CD4-positive, CD25-positive, alpha-beta regulatory T cell (primary cell): ENCODE measurements around the gene CACNA1S. TPM values are rescaled to one million over a fixed set of nuclear protein-coding genes. Genes with fewer than 3 reads are reported as not detected.

Experiments
- ATAC-seq, 2 donors: fragments of 150-1000 bp; cut with Tn5 transposase; one replicate each; pipeline ENCODE4 v1.10.0; 2021; ENCODE audit warnings: low read depth in 2 of 2, moderate number of reproducible peaks in 2 of 2, moderate library complexity in 1 of 2
- DNase-seq, 3 donors: peaks; one replicate each; pipeline versions ENCODE4 v3.0.0 to v3.0.0-alpha.2; 2012 to 2022; ENCODE audit warnings: mixed read lengths in 1 of 3
- H3K27ac ChIP-seq: one replicate; pipeline ENCODE4 v1.7.0; 2013; ENCODE audit warnings: mild to moderate bottlenecking, low read length; ENCODE audit not compliant: insufficient read depth, poor library complexity, severe bottlenecking
- H3K27me3 ChIP-seq: one replicate; pipeline ENCODE4 v1.7.0; 2013; ENCODE audit warnings: low read length; ENCODE audit not compliant: control insufficient read depth, insufficient read depth
- H3K36me3 ChIP-seq: one replicate; pipeline ENCODE4 v1.7.0; 2013; ENCODE audit warnings: mild to moderate bottlenecking, low read length, moderate library complexity; ENCODE audit not compliant: control insufficient read depth, insufficient read depth
- H3K4me1 ChIP-seq: 2 replicates; pipeline ENCODE4 v1.7.0; 2013; ENCODE audit warnings: mild to moderate bottlenecking, low read length; ENCODE audit not compliant: insufficient read depth, control insufficient read depth, poor library complexity, severe bottlenecking
- H3K4me3 ChIP-seq: one replicate; pipeline ENCODE4 v1.7.0; 2013; ENCODE audit warnings: low read depth, mild to moderate bottlenecking, low read length, moderate library complexity
- H3K9me3 ChIP-seq, 2 experiments: 1 replicate in 1 of 2; 2 replicates in 1 of 2; pipeline ENCODE4 v1.7.0; 2013; ENCODE audit warnings: low read length in 2 of 2, mild to moderate bottlenecking in 1 of 2, moderate library complexity in 1 of 2; ENCODE audit not compliant: control insufficient read depth in 2 of 2
- H3K27ac Mint-ChIP-seq, 3 donors: one replicate each; pipeline ENCODE4 v1.8.0; 2020 to 2022; ENCODE audit warnings: mild to moderate bottlenecking in 3 of 3, mixed read lengths in 3 of 3, moderate library complexity in 2 of 3
- H3K27me3 Mint-ChIP-seq: one replicate; pipeline ENCODE4 v1.8.0; 2022; ENCODE audit warnings: mild to moderate bottlenecking, mixed read lengths
- H3K36me3 Mint-ChIP-seq: one replicate; pipeline ENCODE4 v1.8.0; 2020; ENCODE audit warnings: mixed read lengths
- H3K4me1 Mint-ChIP-seq, 4 donors: one replicate each; pipeline ENCODE4 v1.8.0; 2020 to 2022; ENCODE audit warnings: mixed read lengths in 4 of 4, mild to moderate bottlenecking in 1 of 4
- H3K4me3 Mint-ChIP-seq, 4 donors: one replicate each; pipeline ENCODE4 v1.8.0; 2020 to 2022; ENCODE audit warnings: mild to moderate bottlenecking in 4 of 4, mixed read lengths in 4 of 4, moderate library complexity in 3 of 4
- H3K9me3 Mint-ChIP-seq, 7 donors: one replicate each; pipeline ENCODE4 v1.8.0; 2020 to 2022; ENCODE audit warnings: mixed read lengths in 7 of 7, mild to moderate bottlenecking in 3 of 7, moderate library complexity in 2 of 7
- polyA plus RNA-seq, 4 donors: library from polyadenylated mRNA; unstranded; fragments of 300-500 nt; fragmentation: Illumina TruSeq; gene quantifications; one replicate each; pipeline ENCODE4 v1.2.3, GENCODE V29; 2021
- total RNA-seq: library from RNA; stranded (reverse); gene quantifications from one replicate; pipeline ENCODE4 v1.2.3, GENCODE V29; 2022

The CACNA1S gene
- total and polyA plus RNA-seq, 5 donors from 2014 or later = not detected

DNA sequence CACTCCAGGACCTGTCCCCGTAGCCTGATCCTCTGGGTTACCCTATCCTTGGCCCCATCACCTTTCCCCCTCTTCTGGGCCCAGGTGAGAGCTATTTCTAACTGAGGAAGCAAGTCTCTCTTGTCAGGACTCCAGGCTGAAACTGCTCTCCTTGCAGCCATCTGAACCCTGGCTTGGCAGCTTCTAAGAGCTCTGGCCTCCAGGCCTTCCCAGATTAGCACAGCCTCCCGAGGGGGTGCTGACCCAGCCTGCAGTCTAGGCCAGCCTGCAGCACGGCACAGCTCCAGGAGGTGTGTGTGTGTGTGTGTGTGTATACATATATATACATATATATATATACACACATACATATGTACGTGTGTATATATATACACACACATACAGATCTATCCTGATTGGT is 17.4 kb downstream of the CACNA1S start:
- no peaks in the 10 kb centered on the region for H3K9me3 ChIP-seq
- no peak overlapping the region for H3K27ac ChIP-seq
- Mint-ChIP-seq H3K4me1 (no peaks in the 10 kb centered on the region), H3K27ac (no peak overlapping the region), H3K36me3 (no peaks in the 10 kb centered on the region), H3K9me3 (no peaks in the 10 kb centered on the region), H3K4me3 (no peak overlapping the region), H3K27me3 (peaks cover 18% of the 10 kb centered on the region)
- H3K36me3 ChIP-seq = no peaks in the 10 kb centered on the region
- no peak overlapping the region for H3K4me3 ChIP-seq
- DNase-seq = no peak
- H3K4me1 ChIP-seq = no peaks in the 10 kb centered on the region
- ATAC-seq = no peak
- no peaks in the 10 kb centered on the region for H3K27me3 ChIP-seq

DNA sequence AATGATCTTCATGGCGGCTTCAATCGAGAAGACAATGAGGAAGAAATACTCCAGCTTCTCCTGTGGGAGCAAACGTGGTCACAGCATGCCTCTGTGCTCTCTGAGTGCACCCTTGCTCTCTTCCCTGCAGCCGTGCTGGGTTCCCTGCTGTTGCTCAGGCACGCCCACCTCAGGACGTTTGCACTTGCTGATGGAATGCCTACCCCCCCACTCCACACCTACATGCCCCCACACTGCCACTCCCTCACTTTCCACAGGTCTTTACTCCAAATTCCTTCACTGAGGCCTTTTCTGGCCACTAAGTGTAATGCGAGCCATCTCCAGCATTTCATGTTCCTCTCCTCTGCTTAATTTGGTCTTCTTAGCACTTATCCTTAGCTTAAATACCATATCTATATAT is 18.3 kb downstream of the CACNA1S start:
- H3K27me3 ChIP-seq = no peaks in the 10 kb centered on the region
- Mint-ChIP-seq H3K9me3 (no peaks in the 10 kb centered on the region), H3K27me3 (peaks cover 18% of the 10 kb centered on the region), H3K4me3 (no peak overlapping the region), H3K4me1 (no peaks in the 10 kb centered on the region), H3K27ac (no peak overlapping the region), H3K36me3 (no peaks in the 10 kb centered on the region)
- H3K9me3 ChIP-seq = no peaks in the 10 kb centered on the region
- H3K27ac ChIP-seq = no peak overlapping the region
- no peaks in the 10 kb centered on the region for H3K36me3 ChIP-seq
- H3K4me3 ChIP-seq = no peak overlapping the region
- DNase-seq = no peak
- no peaks in the 10 kb centered on the region for H3K4me1 ChIP-seq
- ATAC-seq = no peak

DNA sequence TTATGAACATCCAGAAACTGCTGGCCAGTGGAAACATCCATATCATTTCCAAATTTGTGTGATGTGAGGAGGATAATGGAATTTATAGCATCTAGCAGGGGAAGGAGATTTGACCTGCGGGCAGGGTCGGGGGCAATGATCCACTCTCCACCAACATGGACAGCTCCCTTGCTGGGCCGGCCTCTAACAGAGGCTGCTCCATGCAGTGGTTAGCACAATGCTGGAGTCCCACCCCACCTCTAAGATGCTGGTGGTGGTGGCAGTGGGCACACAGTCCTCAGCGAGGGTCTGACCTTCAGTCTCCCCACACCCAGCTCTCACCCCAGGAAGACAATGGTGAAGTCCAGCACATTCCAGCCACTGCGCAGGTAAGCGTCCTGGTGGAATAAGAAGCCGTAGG is 18.7 kb downstream of the CACNA1S start:
- H3K4me3 Mint-ChIP-seq = no peak overlapping the region
- ATAC-seq = no peak
- H3K9me3 Mint-ChIP-seq = no peaks in the 10 kb centered on the region
- no peak overlapping the region for H3K27ac ChIP-seq
- no peaks in the 10 kb centered on the region for H3K27me3 ChIP-seq
- H3K9me3 ChIP-seq = no peaks in the 10 kb centered on the region
- no peak for DNase-seq
- H3K4me1 Mint-ChIP-seq = no peaks in the 10 kb centered on the region
- H3K27ac Mint-ChIP-seq = no peak overlapping the region
- H3K36me3 Mint-ChIP-seq = no peaks in the 10 kb centered on the region
- no peaks in the 10 kb centered on the region for H3K4me1 ChIP-seq
- no peaks in the 10 kb centered on the region for H3K36me3 ChIP-seq
- H3K4me3 ChIP-seq = no peak overlapping the region
- peaks cover 18% of the 10 kb centered on the region for H3K27me3 Mint-ChIP-seq

DNA sequence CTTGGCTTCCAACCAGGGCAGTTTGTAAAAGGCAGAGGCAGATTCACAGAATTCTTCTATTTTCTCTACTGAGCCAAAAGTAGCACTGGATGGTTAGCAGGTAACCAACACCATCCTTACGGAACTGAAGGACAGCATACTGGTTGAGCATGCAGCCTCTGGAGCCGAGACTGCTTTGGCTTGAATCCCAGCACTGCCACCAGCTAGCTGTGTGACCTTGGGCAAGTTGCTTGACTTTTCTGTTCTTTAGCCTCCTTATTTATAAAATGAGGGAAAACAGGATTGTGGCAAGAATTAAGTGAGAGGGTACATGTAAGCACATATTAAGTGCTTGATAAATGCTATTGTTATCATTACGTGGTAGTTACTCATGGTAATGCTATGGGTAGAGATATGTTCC is 19.5 kb downstream of the CACNA1S start:
- no peak overlapping the region for H3K27ac ChIP-seq
- no peak for ATAC-seq
- H3K36me3 ChIP-seq = no peaks in the 10 kb centered on the region
- DNase-seq = no peak
- H3K9me3 Mint-ChIP-seq = no peaks in the 10 kb centered on the region
- no peak overlapping the region for H3K4me3 Mint-ChIP-seq
- no peaks in the 10 kb centered on the region for H3K27me3 ChIP-seq
- H3K27me3 Mint-ChIP-seq = peaks cover 19% of the 10 kb centered on the region
- H3K9me3 ChIP-seq = no peaks in the 10 kb centered on the region
- H3K36me3 Mint-ChIP-seq = no peaks in the 10 kb centered on the region
- no peaks in the 10 kb centered on the region for H3K4me1 Mint-ChIP-seq
- H3K4me3 ChIP-seq = no peak overlapping the region
- no peaks in the 10 kb centered on the region for H3K4me1 ChIP-seq
- H3K27ac Mint-ChIP-seq = no peak overlapping the region

DNA sequence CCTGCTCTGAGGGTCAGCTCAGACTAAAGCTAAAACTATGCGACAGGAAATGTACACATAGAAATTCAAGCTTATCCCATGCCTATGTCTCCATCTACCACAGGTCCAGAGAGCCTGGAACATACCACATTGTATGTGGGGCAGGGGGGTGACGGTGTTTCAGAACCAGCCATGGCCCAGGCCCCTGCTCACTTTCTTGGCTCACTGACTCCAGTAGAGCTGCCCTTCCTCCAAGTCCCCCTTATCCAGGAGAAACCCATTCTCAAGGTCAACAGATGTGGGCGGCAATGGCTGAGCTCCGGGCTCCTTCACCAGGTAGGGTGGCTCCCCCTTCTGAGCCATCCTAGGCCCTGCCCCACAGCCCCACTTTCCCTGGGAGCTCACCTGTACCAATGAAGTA is 21.0 kb downstream of the CACNA1S start:
- no peaks in the 10 kb centered on the region for H3K4me1 ChIP-seq
- no peaks in the 10 kb centered on the region for H3K4me1 Mint-ChIP-seq
- H3K4me3 ChIP-seq = no peak overlapping the region
- H3K27ac Mint-ChIP-seq = no peak overlapping the region
- no peak overlapping the region for H3K4me3 Mint-ChIP-seq
- H3K9me3 Mint-ChIP-seq = no peaks in the 10 kb centered on the region
- DNase-seq (no peak), ATAC-seq (no peak)
- H3K27ac ChIP-seq = no peak overlapping the region
- H3K9me3 ChIP-seq = no peaks in the 10 kb centered on the region
- H3K27me3 ChIP-seq = peaks cover 2% of the 10 kb centered on the region
- H3K36me3 Mint-ChIP-seq = no peaks in the 10 kb centered on the region
- H3K36me3 ChIP-seq = no peaks in the 10 kb centered on the region
- H3K27me3 Mint-ChIP-seq = peaks cover 22% of the 10 kb centered on the region

DNA sequence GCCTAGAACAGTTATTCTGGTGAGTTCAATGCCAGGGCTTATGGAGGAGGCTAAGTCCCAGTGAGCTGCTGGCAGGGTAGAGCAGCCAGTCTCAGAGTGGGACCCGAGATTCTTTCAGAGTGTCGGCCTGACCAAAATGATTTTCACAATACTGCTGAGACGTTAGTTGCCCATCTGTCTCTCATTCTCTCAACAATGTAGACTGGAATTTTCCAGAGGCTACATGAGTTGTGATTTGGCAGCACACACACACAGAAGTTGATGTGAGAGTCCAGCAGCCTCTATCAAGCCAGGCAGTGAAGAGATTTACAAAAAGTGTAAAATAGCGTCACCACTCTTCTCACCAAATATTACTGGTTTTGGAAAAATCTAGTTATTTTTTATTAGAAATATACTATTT is 21.7 kb downstream of the CACNA1S start:
- no peak overlapping the region for H3K27ac Mint-ChIP-seq
- Histone ChIP-seq H3K27ac (no peak overlapping the region), H3K27me3 (peaks cover 2% of the 10 kb centered on the region), H3K4me1 (no peaks in the 10 kb centered on the region), H3K4me3 (no peak overlapping the region), H3K9me3 (no peaks in the 10 kb centered on the region), H3K36me3 (no peaks in the 10 kb centered on the region)
- H3K9me3 Mint-ChIP-seq = no peaks in the 10 kb centered on the region
- peaks cover 0 to 2% (median under 1%) of the 10 kb centered on the region in 4 donors for H3K4me1 Mint-ChIP-seq
- ATAC-seq (no peak), DNase-seq (no peak)
- H3K36me3 Mint-ChIP-seq = no peaks in the 10 kb centered on the region
- peaks cover 26% of the 10 kb centered on the region for H3K27me3 Mint-ChIP-seq
- H3K4me3 Mint-ChIP-seq = no peak overlapping the region

DNA sequence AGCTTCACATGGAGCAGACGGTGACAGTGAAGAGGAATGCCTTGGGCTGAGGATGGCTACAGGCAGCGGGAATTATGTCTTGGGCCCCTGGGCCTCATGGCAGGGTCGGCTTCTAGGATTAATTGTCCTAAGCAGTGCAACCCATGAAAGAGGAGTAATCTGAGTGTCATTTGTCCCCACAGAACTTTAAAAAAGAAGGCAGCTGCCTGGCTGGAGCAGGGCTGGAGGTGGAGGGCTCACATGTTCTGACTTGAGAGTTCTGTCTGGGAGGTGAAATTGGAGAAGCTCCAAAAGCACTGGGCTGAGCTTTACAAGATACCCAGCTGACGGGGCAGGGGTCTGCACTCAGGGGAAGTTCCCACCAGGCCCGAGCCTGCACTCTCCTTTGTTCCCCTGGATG is 22.6 kb downstream of the CACNA1S start:
- Mint-ChIP-seq H3K27me3 (peaks cover 19% of the 10 kb centered on the region), H3K9me3 (no peaks in the 10 kb centered on the region), H3K36me3 (no peaks in the 10 kb centered on the region), H3K27ac (no peak overlapping the region), H3K4me3 (no peak overlapping the region), H3K4me1 (peaks cover 0 to 3% (median under 1%) of the 10 kb centered on the region in 4 donors)
- H3K4me1 ChIP-seq = no peaks in the 10 kb centered on the region
- DNase-seq (no peak), ATAC-seq (no peak)
- H3K27ac ChIP-seq = no peak overlapping the region
- no peak overlapping the region for H3K4me3 ChIP-seq
- no peaks in the 10 kb centered on the region for H3K36me3 ChIP-seq
- no peaks in the 10 kb centered on the region for H3K9me3 ChIP-seq
- peaks cover 4% of the 10 kb centered on the region for H3K27me3 ChIP-seq

DNA sequence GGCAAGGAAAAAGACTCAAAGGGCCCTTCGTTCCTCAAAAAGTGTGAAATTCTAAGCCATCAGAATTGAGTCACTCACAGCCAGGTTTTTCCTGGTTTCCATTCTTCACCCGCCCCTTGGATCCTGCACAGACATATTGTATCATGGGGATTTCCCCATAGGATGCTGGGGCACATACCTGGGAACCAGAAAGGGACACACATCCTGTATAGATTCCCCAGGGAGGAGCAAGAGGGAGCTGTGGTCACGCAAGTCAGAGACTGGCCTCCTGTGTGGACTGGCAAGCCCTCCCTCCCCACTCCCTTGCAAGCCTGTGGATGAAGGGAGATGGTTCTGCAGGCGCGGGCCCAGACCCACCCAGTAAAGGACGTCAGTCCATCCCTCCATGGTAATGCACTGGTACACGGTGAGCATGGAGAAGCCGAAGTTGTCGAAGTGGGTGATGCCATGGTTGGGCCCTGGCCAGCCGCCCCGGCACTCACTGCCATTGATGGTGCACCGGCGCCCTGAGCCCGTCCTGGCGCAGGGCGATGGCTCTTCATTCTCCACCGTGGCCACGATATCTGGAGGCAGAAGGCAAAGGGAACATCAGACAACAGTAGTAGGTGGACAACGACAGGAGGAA is 23.2 kb downstream of the CACNA1S start:
- Histone ChIP-seq H3K9me3 (no peaks in the 10 kb centered on the region), H3K4me3 (no peak overlapping the region), H3K4me1 (no peaks in the 10 kb centered on the region), H3K27ac (no peak overlapping the region), H3K36me3 (no peaks in the 10 kb centered on the region), H3K27me3 (peaks cover 4% of the 10 kb centered on the region)
- ATAC-seq (no peak), DNase-seq (no peak)
- H3K4me3 Mint-ChIP-seq = no peak overlapping the region
- H3K27me3 Mint-ChIP-seq = peaks cover 16% of the 10 kb centered on the region
- H3K4me1 Mint-ChIP-seq = peaks cover 0 to 4% (median under 1%) of the 10 kb centered on the region in 4 donors
- H3K9me3 Mint-ChIP-seq = no peaks in the 10 kb centered on the region
- H3K27ac Mint-ChIP-seq = no peak overlapping the region
- no peaks in the 10 kb centered on the region for H3K36me3 Mint-ChIP-seq
